HepG2 (cell line): ENCODE data around the gene NCOA6. TPM values are rescaled to one million over a fixed set of nuclear protein-coding genes. Genes with fewer than 3 reads are reported as not detected.

ENCODE experiments used
- ARID2 ChIP-seq: sonication (generic); formaldehyde crosslinking; IDR thresholded peaks from 2 replicates; pipeline ENCODE4 v1.8.1; 2022; ENCODE audit warnings: mild to moderate bottlenecking, missing genetic modification reagents, borderline replicate concordance
- ASH2L ChIP-seq: fragments of 300-600, 200-600 bp; sonication (generic); IDR thresholded peaks from 2 replicates; pipeline ENCODE4 v1.7.0; 2017; ENCODE audit warnings: low read depth, mild to moderate bottlenecking, moderate library complexity, mixed read lengths, low read length; ENCODE audit not compliant: insufficient read length
- CCAR2 ChIP-seq: fragments of 200-400 bp; formaldehyde crosslinking; optimal IDR thresholded peaks from 2 replicates; pipeline ENCODE3; 2018; ENCODE audit warnings: low read depth, mild to moderate bottlenecking, low read length, moderate library complexity
- FOXA3 ChIP-seq: IDR thresholded peaks from 2 replicates; pipeline ENCODE4 v1.6.1; 2016; ENCODE audit warnings: missing genetic modification reagents, missing compliant biosample characterization
- HIC2 ChIP-seq: sonication (generic); formaldehyde crosslinking; IDR thresholded peaks from 2 replicates; pipeline ENCODE4 v1.9.0; 2022; ENCODE audit warnings: low read depth, missing genetic modification reagents
- HMG20B ChIP-seq: conservative IDR thresholded peaks from 2 replicates; pipeline ENCODE4 v1.6.1; 2016; ENCODE audit warnings: missing genetic modification reagents, missing compliant biosample characterization
- HMGXB3 ChIP-seq: sonication (generic); formaldehyde crosslinking; IDR thresholded peaks from 2 replicates; pipeline ENCODE4 v1.4.0; 2020; ENCODE audit warnings: missing genetic modification reagents, borderline replicate concordance
- KDM5A ChIP-seq: fragments of 200-600 bp; sonication (generic); IDR thresholded peaks from 2 replicates; pipeline ENCODE4 v1.7.0; 2018; ENCODE audit warnings: antibody characterized with exemption, mild to moderate bottlenecking, low read length, borderline replicate concordance
- NFKBIZ ChIP-seq: IDR thresholded peaks from 2 replicates; pipeline ENCODE4 v1.6.1; 2018; ENCODE audit warnings: missing genetic modification reagents, missing compliant biosample characterization
- NRL ChIP-seq: sonication (generic); formaldehyde crosslinking; IDR thresholded peaks from 2 replicates; pipeline ENCODE4 v1.5.0; 2020; ENCODE audit warnings: missing genetic modification reagents, mild to moderate bottlenecking, moderate library complexity, borderline replicate concordance
- PAWR ChIP-seq: sonication (generic); formaldehyde crosslinking; IDR thresholded peaks from 2 replicates; pipeline ENCODE4 v1.4.0; 2020; ENCODE audit warnings: missing genetic modification reagents, mild to moderate bottlenecking, borderline replicate concordance
- PCBP1 ChIP-seq: fragments of 200-400 bp; formaldehyde crosslinking; IDR thresholded peaks from 2 replicates; pipeline ENCODE4 v1.6.1; 2017; ENCODE audit warnings: mild to moderate bottlenecking, low read depth, low read length, borderline replicate concordance
- POLR2A ChIP-seq, 2 experiments: IDR thresholded peaks; 2 replicates each; pipeline ENCODE4 v1.6.1; 2011; ENCODE audit warnings: low read depth in 2 of 2, low read length in 2 of 2, mild to moderate bottlenecking in 1 of 2, moderate library complexity in 1 of 2; ENCODE audit not compliant: insufficient read depth in 1 of 2
- SNAPC5 ChIP-seq: sonication (generic); formaldehyde crosslinking; IDR thresholded peaks from 2 replicates; pipeline ENCODE4 v1.8.1; 2023; ENCODE audit warnings: mild to moderate bottlenecking, missing genetic modification reagents, borderline replicate concordance
- SP140L ChIP-seq: sonication (generic); formaldehyde crosslinking; IDR thresholded peaks from 2 replicates; pipeline ENCODE4 v1.4.0; 2020; ENCODE audit warnings: missing genetic modification reagents, borderline replicate concordance
- SP4 ChIP-seq: sonication (generic); formaldehyde crosslinking; IDR thresholded peaks from 2 replicates; pipeline ENCODE4 v1.8.1; 2023; ENCODE audit warnings: mild to moderate bottlenecking, missing genetic modification reagents
- STAG1 ChIP-seq: sonication (generic); formaldehyde crosslinking; IDR thresholded peaks from 2 replicates; pipeline ENCODE4 v1.4.0; 2020; ENCODE audit warnings: missing genetic modification reagents
- TRIM22 ChIP-seq: fragments of 450-650 bp; IDR thresholded peaks from 2 replicates; pipeline ENCODE4 v1.6.1; 2017
- ZMYM4 ChIP-seq: sonication (generic); formaldehyde crosslinking; IDR thresholded peaks from 2 replicates; pipeline ENCODE4 v1.8.1; 2023; ENCODE audit warnings: mild to moderate bottlenecking, missing genetic modification reagents
- ZNF460 ChIP-seq: sonication (generic); formaldehyde crosslinking; IDR thresholded peaks from 2 replicates; pipeline ENCODE4 v1.5.1; 2020; ENCODE audit warnings: missing genetic modification reagents, mild to moderate bottlenecking, borderline replicate concordance
- ZNF616 ChIP-seq: sonication (generic); formaldehyde crosslinking; IDR thresholded peaks from 2 replicates; pipeline ENCODE4 v1.5.0; 2020; ENCODE audit warnings: low read depth, mild to moderate bottlenecking, missing genetic modification reagents
- ZNF776 ChIP-seq: sonication (generic); formaldehyde crosslinking; IDR thresholded peaks from 2 replicates; pipeline ENCODE4 v1.4.0; 2020; ENCODE audit warnings: mild to moderate bottlenecking, missing genetic modification reagents
- ZNF839 ChIP-seq: sonication (generic); formaldehyde crosslinking; IDR thresholded peaks from 2 replicates; pipeline ENCODE4 v1.4.0; 2020; ENCODE audit warnings: missing genetic modification reagents, mild to moderate bottlenecking, borderline replicate concordance
- polyA plus RNA-seq, 8 experiments: library from polyadenylated mRNA; depleted of rRNA in 3 of 8; stranded (reverse) in 7 of 8; unstranded in 1 of 8; fragments of >200 nt; fragmentation: Illumina TruSeq in 4 of 8; extraction: Trizol in 4 of 8; gene quantifications; 2 replicates each; pipeline versions ENCODE4 v1.2.1 to v1.2.3, GENCODE V29; 2011 to 2016; ENCODE audit warnings: low read depth in 4 of 8, missing spikeins in 1 of 8, mixed read lengths in 1 of 8; ENCODE audit not compliant: insufficient read depth in 1 of 8
- total RNA-seq, 5 experiments: library from RNA; depleted of rRNA; stranded (reverse); fragments of >200 nt; fragmentation: Illumina TruSeq; extraction: Trizol; gene quantifications; 2 replicates each; pipeline ENCODE4 v1.2.3, GENCODE V29; 2016; ENCODE audit warnings: low read depth in 1 of 5

Gene NCOA6
- total and polyA plus RNA-seq, 2 of the 13 experiments (the other 11 are each of a cell fraction or from before 2014, with no cell fraction given): 11.2 to 29.3 TPM

GRCh38 chr20:34711813-34712430 is 113.5 kb downstream of the NCOA6 start (continued):
- TF ChIP-seq KDM5A (no peak), HMG20B (CRISPR knock-in tag) (no peak), HIC2 (CRISPR knock-in tag) (no peak), PCBP1 (no peak), NFKBIZ (CRISPR knock-in tag) (no peak), STAG1 (CRISPR knock-in tag) (no peak), NRL (0 out of 2 replicates have a peak, but pooled peaks have one; percentile 50), ZNF839 (CRISPR knock-in tag) (no peak), ZMYM4 (0 out of 2 replicates have a peak, but pooled peaks have one; percentile 6), TRIM22 (no peak), FOXA3 (CRISPR knock-in tag) (no peak), PAWR (CRISPR knock-in tag) (no peak), CCAR2 (no peak), SP4 (CRISPR knock-in tag) (0 out of 2 replicates have a peak, but pooled peaks have one; percentile 33), POLR2A (IDR thresholded peaks at IDR 0.05; ENCODE audit: insufficient read depth in 1 of 2, low read depth in 2 of 2, low read length in 2 of 2) (peak in 1 of 2 experiments; percentile 5; a peak in 1 of 4 replicates), ASH2L (no peak), ARID2 (CRISPR knock-in tag) (no peak), ZNF776 (CRISPR knock-in tag) (no peak), SNAPC5 (no peak), HMGXB3 (CRISPR knock-in tag) (no peak), SP140L (CRISPR knock-in tag) (no peak), ZNF460 (CRISPR knock-in tag) (no peak), ZNF616 (CRISPR knock-in tag) (no peak)
